HEK293 (cell line): ENCODE data around the gene KCNK6.

Experiments used
- CTCF ChIP-seq: fragments of 450-650 bp; formaldehyde crosslinking; IDR thresholded peaks from 2 replicates; pipeline ENCODE4 v1.5.1; 2016; ENCODE audit warnings: missing biosample characterization, missing genetic modification characterization
- GLI2 ChIP-seq: fragments of 450-650 bp; formaldehyde crosslinking; IDR thresholded peaks from 2 replicates; pipeline ENCODE4; 2017; ENCODE audit warnings: missing biosample characterization, missing genetic modification characterization, low read depth, borderline replicate concordance
- PATZ1 ChIP-seq: fragments of 450-650 bp; formaldehyde crosslinking; IDR thresholded peaks from 2 replicates; pipeline ENCODE4 v1.5.1; 2016; ENCODE audit warnings: missing biosample characterization, missing genetic modification characterization
- SP2 ChIP-seq: fragments of 450-650 bp; formaldehyde crosslinking; IDR thresholded peaks from 2 replicates; pipeline ENCODE4 v1.5.1; 2016; ENCODE audit warnings: missing biosample characterization, missing genetic modification characterization
- TRIM28 ChIP-seq: IDR thresholded peaks from 2 replicates; pipeline ENCODE4 v1.6.1; 2011; ENCODE audit warnings: low read length, control low read depth, borderline replicate concordance
- ZBTB20 ChIP-seq: fragments of 450-650 bp; formaldehyde crosslinking; IDR thresholded peaks from 2 replicates; pipeline ENCODE4 v1.5.1; 2016; ENCODE audit warnings: missing biosample characterization, missing genetic modification characterization
- ZBTB21 ChIP-seq: fragments of 450-650 bp; formaldehyde crosslinking; IDR thresholded peaks from 2 replicates; pipeline ENCODE4 v1.5.1; 2017; ENCODE audit warnings: missing biosample characterization, missing genetic modification characterization
- ZBTB44 ChIP-seq: fragments of 450-650 bp; IDR thresholded peaks from 2 replicates; pipeline ENCODE4 v1.5.1; 2018; ENCODE audit warnings: missing biosample characterization, mild to moderate bottlenecking, missing genetic modification characterization
- ZBTB8A ChIP-seq: fragments of 450-650 bp; formaldehyde crosslinking; IDR thresholded peaks from 2 replicates; pipeline ENCODE4 v1.5.1; 2016; ENCODE audit warnings: missing biosample characterization, missing genetic modification characterization
- ZNF211 ChIP-seq: fragments of 450-650 bp; formaldehyde crosslinking; IDR thresholded peaks from 2 replicates; pipeline ENCODE4 v1.5.1; 2016; ENCODE audit warnings: low read depth, missing biosample characterization, missing genetic modification characterization
- ZNF274 ChIP-seq, 2 experiments: fragments of 200-500 bp in 1 of 2; fragments of 450-650 bp in 1 of 2; sonication (Bioruptor generic) in 1 of 2; formaldehyde crosslinking in 1 of 2; IDR thresholded peaks; 2 replicates each; pipeline versions ENCODE4 v1.5.1 to v1.6.1; 2014 to 2016; ENCODE audit warnings: borderline replicate concordance in 1 of 2, inconsistent platforms in 1 of 2, low read length in 1 of 2, missing biosample characterization in 1 of 2, missing genetic modification characterization in 1 of 2
- ZNF792 ChIP-seq: fragments of 450-650 bp; formaldehyde crosslinking; IDR thresholded peaks from 2 replicates; pipeline ENCODE4 v1.5.1; 2016; ENCODE audit warnings: missing biosample characterization, missing genetic modification characterization

DNA sequence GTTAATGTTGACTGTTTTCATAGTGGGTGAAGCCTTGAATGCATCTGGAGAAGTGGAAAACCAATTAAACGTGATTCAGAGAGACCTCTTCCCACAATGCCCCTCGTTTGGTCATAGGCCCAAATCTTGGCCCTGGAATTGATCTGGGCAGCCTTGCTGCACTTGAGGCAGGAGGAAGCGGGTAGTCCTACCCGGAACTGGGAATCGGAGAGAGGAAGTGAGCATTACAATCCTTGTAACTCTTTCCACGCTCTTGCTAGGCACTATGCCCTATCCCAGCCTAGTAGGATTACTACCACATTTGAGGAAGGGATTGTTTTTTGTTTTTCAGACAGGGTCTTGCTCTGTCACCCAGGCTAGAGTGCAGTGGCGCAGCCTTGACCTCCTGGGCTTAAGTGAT is 3.6 kb downstream of the KCNK6 start:
- TF ChIP-seq CTCF = no peak
- no peak for TF ChIP-seq ZBTB21 (tag by site-specific recombination)
- TF ChIP-seq ZNF274 (IDR thresholded peaks at IDR 0.05; ENCODE audit: low read length) = no peak
- TF ChIP-seq ZNF274 (tag by site-specific recombination; IDR thresholded peaks at IDR 0.05; ENCODE audit: borderline replicate concordance) = no peak
- no peak for TF ChIP-seq ZNF211 (tag by site-specific recombination)
- no peak for TF ChIP-seq ZBTB8A (tag by site-specific recombination)
- TF ChIP-seq TRIM28 = no peak
- TF ChIP-seq GLI2 (tag by site-specific recombination) = no peak
- no peak for TF ChIP-seq ZNF792 (tag by site-specific recombination)
- TF ChIP-seq PATZ1 (tag by site-specific recombination) = no peak
- no peak for TF ChIP-seq SP2 (tag by site-specific recombination)
- TF ChIP-seq ZBTB44 (tag by site-specific recombination) = no peak
- TF ChIP-seq ZBTB20 (tag by site-specific recombination) = no peak
